H9 (cell line): ENCODE measurements around the gene RRP9. TPM values are rescaled to one million over a fixed set of nuclear protein-coding genes. Genes with fewer than 3 reads are reported as not detected.

Experiments used
- DNase-seq: peaks from one replicate; pipeline ENCODE4 v3.0.0-alpha.2; 2017
- H2AFZ ChIP-seq: one replicate; pipeline ENCODE4 v1.6.1; 2013; ENCODE audit warnings: mild to moderate bottlenecking, low read length, control low read depth, moderate library complexity
- H2AK5ac ChIP-seq: 2 replicates; pipeline ENCODE4 v1.6.1; 2013; ENCODE audit warnings: low read length, control low read depth, mixed read lengths; ENCODE audit not compliant: insufficient read length
- H2BK120ac ChIP-seq: one replicate; pipeline ENCODE4 v1.6.1; 2013; ENCODE audit warnings: low read depth, mild to moderate bottlenecking, low read length, control low read depth, inconsistent platforms; ENCODE audit not compliant: poor library complexity, severe bottlenecking
- H2BK12ac ChIP-seq: 2 replicates; pipeline ENCODE4 v1.6.1; 2013; ENCODE audit warnings: low read length, control low read depth, mixed read lengths, low read depth; ENCODE audit not compliant: insufficient read length
- H2BK15ac ChIP-seq: 2 replicates; pipeline ENCODE4 v1.6.1; 2013; ENCODE audit warnings: low read depth, low read length, control low read depth
- H2BK20ac ChIP-seq: one replicate; pipeline ENCODE4 v1.6.1; 2013; ENCODE audit warnings: low read depth, mild to moderate bottlenecking, low read length, control low read depth, inconsistent platforms; ENCODE audit not compliant: poor library complexity, severe bottlenecking
- H2BK5ac ChIP-seq: 2 replicates; pipeline ENCODE4 v1.6.1; 2013; ENCODE audit warnings: low read length, control low read depth, mixed read lengths; ENCODE audit not compliant: insufficient read length
- H3K14ac ChIP-seq: 2 replicates; pipeline ENCODE4 v1.6.1; 2013; ENCODE audit warnings: low read length, control low read depth; ENCODE audit not compliant: insufficient read depth
- H3K18ac ChIP-seq: 2 replicates; pipeline ENCODE4 v1.6.1; 2013; ENCODE audit warnings: low read depth, mild to moderate bottlenecking, mixed read lengths, low read length, control low read depth; ENCODE audit not compliant: insufficient read length
- H3K23ac ChIP-seq: 2 replicates; pipeline ENCODE4 v1.6.1; 2013; ENCODE audit warnings: low read length, control low read depth, mixed read lengths, low read depth; ENCODE audit not compliant: insufficient read length
- H3K23me2 ChIP-seq: 2 replicates; pipeline ENCODE4 v1.6.1; 2013; ENCODE audit warnings: low read depth, mild to moderate bottlenecking, mixed read lengths, low read length, control low read depth; ENCODE audit not compliant: insufficient read length, poor library complexity, severe bottlenecking
- H3K27ac ChIP-seq: 2 replicates; pipeline ENCODE4 v1.5.1; 2013; ENCODE audit warnings: low read length, control low read depth, mixed read lengths, low read depth; ENCODE audit not compliant: insufficient read length
- H3K27me3 ChIP-seq: 2 replicates; pipeline ENCODE4 v1.6.1; 2013; ENCODE audit warnings: low read length, control low read depth, inconsistent platforms; ENCODE audit not compliant: insufficient read depth
- H3K4ac ChIP-seq: 2 replicates; pipeline ENCODE4 v1.6.1; 2013; ENCODE audit warnings: low read depth, mild to moderate bottlenecking, control low read depth, inconsistent platforms, low read length, moderate library complexity
- H3K4me1 ChIP-seq: 2 replicates; pipeline ENCODE4 v1.6.1; 2013; ENCODE audit warnings: low read length, control low read depth, inconsistent platforms; ENCODE audit not compliant: insufficient read depth
- H3K4me2 ChIP-seq: 2 replicates; pipeline ENCODE4 v1.6.1; 2013; ENCODE audit warnings: low read length, control low read depth, mixed read lengths; ENCODE audit not compliant: insufficient read length, insufficient read depth
- H3K56ac ChIP-seq: 2 replicates; pipeline ENCODE4 v1.6.1; 2013; ENCODE audit warnings: low read depth, mild to moderate bottlenecking, mixed read lengths, low read length, control low read depth; ENCODE audit not compliant: insufficient read length
- H3K79me1 ChIP-seq: 2 replicates; pipeline ENCODE4 v1.6.1; 2013; ENCODE audit warnings: low read depth, mild to moderate bottlenecking, moderate library complexity, low read length, control low read depth, inconsistent platforms; ENCODE audit not compliant: insufficient read depth, poor library complexity, severe bottlenecking
- H3K79me2 ChIP-seq: 2 replicates; pipeline ENCODE4 v1.6.1; 2013; ENCODE audit warnings: low read length, control low read depth, inconsistent platforms; ENCODE audit not compliant: insufficient read depth
- H3K9ac ChIP-seq: 2 replicates; pipeline ENCODE4 v1.6.1; 2013; ENCODE audit warnings: low read length, control low read depth, mixed read lengths; ENCODE audit not compliant: insufficient read length; ENCODE audit errors: extremely low read depth
- H3K9me3 ChIP-seq: one replicate; pipeline ENCODE4 v1.6.1; 2013; ENCODE audit warnings: low read depth, low read length, inconsistent platforms; ENCODE audit not compliant: control insufficient read depth
- H3T11ph ChIP-seq: one replicate; pipeline ENCODE4 v1.6.1; 2013; ENCODE audit warnings: mild to moderate bottlenecking, low read length, control low read depth, inconsistent platforms
- H4K20me1 ChIP-seq: one replicate; pipeline ENCODE4 v1.6.1; 2013; ENCODE audit not compliant: control insufficient read depth, insufficient read length, insufficient read depth
- H4K5ac ChIP-seq: 2 replicates; pipeline ENCODE4 v1.6.1; 2013; ENCODE audit warnings: low read depth, mild to moderate bottlenecking, mixed read lengths, low read length, control low read depth; ENCODE audit not compliant: insufficient read length
- H4K8ac ChIP-seq: replicated peaks from 2 replicates; pipeline ENCODE4 v1.6.1; 2013; ENCODE audit warnings: low read length, control low read depth, mixed read lengths, low read depth; ENCODE audit not compliant: insufficient read length
- H4K91ac ChIP-seq: 2 replicates; pipeline ENCODE4 v1.6.1; 2013; ENCODE audit warnings: low read depth, mild to moderate bottlenecking, moderate library complexity, mixed read lengths, low read length, control low read depth; ENCODE audit not compliant: insufficient read length
- H3K27ac Mint-ChIP-seq, 3 experiments: 2 replicates in 2 of 3; 3 replicates in 1 of 3; pipeline ENCODE4 v1.8.0; 2020 to 2021; ENCODE audit warnings: mixed read lengths in 3 of 3, mild to moderate bottlenecking in 1 of 3, moderate library complexity in 1 of 3
- H3K27me3 Mint-ChIP-seq: 2 replicates; pipeline ENCODE4 v1.8.0; 2021; ENCODE audit warnings: low read depth, mild to moderate bottlenecking, moderate library complexity, mixed read lengths
- H3K36me3 Mint-ChIP-seq, 3 experiments: 2 replicates in 2 of 3; 3 replicates in 1 of 3; pipeline ENCODE4 v1.8.0; 2020 to 2021; ENCODE audit warnings: low read depth in 3 of 3, mixed read lengths in 3 of 3; ENCODE audit not compliant: insufficient read depth in 1 of 3
- H3K4me1 Mint-ChIP-seq, 2 experiments: 2 replicates each; pipeline ENCODE4 v1.8.0; 2020; ENCODE audit warnings: mixed read lengths in 2 of 2
- H3K4me3 Mint-ChIP-seq, 2 experiments: 2 replicates in 1 of 2; 3 replicates in 1 of 2; pipeline ENCODE4 v1.8.0; 2020 to 2021; ENCODE audit warnings: mild to moderate bottlenecking in 2 of 2, mixed read lengths in 2 of 2, moderate library complexity in 1 of 2
- H3K9me3 Mint-ChIP-seq, 2 experiments: 2 replicates in 1 of 2; 3 replicates in 1 of 2; pipeline ENCODE4 v1.8.0; 2020; ENCODE audit warnings: mild to moderate bottlenecking in 2 of 2, mixed read lengths in 2 of 2, moderate library complexity in 1 of 2
- WGBS: extraction: QIAGEN DNeasy Blood & Tissue Kit; methylation state at CpG from one replicate; pipeline ENCODE4 v1.1.7; 2013; ENCODE audit warnings: missing lambda C conversion rate, low lambda C conversion rate, mixed read lengths; ENCODE audit not compliant: insufficient read length; ENCODE audit errors: extremely low coverage; 5-methylcytosine and 5-hydroxymethylcytosine counted together
- total RNA-seq: library from RNA; stranded (reverse); gene quantifications from 2 replicates; pipeline ENCODE4 v1.2.1, GENCODE V29; 2021
- TF ChIP-seq, protein P1 (sequence below): fragments of 200-600 bp; sonication (generic); conservative IDR thresholded peaks from 3 replicates; pipeline ENCODE4 v1.8.0; 2021; ENCODE audit warnings: antibody characterized with exemption, mild to moderate bottlenecking

Gene RRP9
- total RNA-seq, 1 experiment from 2014 or later = 64.0 TPM

DNA sequence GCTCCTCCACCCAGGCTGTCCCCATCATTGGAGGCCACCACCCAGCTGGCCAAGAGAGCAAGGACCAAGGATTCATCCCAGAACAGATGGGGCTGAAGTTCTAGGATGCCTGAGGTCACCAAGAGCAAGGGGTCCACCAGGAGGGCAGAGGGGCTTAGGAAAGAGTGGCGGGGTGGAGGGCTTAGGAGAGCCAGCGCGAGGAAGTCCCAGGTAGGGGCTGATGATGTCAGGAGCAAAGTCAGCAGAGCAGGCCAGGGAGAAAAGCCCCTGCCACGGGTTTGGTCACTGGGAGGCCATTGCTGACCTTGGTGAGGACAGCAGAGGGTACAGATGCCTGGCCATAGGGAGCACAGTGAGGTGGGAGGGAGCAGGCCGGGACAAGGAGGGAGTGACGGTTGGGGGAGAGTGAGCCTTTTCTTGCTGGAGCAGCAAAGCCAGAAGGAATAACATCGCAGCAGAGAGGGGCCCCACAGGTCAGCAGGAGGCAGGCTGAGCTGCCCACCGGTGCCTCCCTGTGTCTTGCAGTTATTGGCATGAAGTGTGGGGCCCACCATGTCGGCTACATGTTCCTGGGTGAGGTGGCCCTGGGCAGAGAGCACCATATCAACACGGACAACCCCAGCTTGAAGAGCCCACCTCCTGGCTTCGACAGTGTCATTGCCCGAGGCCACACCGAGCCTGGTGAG lies 5.7 kb upstream of the RRP9 start:
- H4K20me1 ChIP-seq = peaks cover 6% of the 10 kb centered on the region
- no peak overlapping the region for H3K4me2 ChIP-seq
- no peak overlapping the region for H2BK120ac ChIP-seq
- peaks cover 95% of the 10 kb centered on the region for H3K27me3 Mint-ChIP-seq
- peaks cover 4% of the 10 kb centered on the region for H3K23me2 ChIP-seq
- H3K14ac ChIP-seq = no peak overlapping the region
- H4K5ac ChIP-seq = no peak overlapping the region
- no peak overlapping the region for H3K9ac ChIP-seq
- no CpG with 5 or more reads among the region's 13 CpGs for WGBS
- no peak overlapping the region for H2BK12ac ChIP-seq
- no peak overlapping the region for H3K23ac ChIP-seq
- H2BK20ac ChIP-seq = no peak overlapping the region
- H3K79me1 ChIP-seq = no peaks in the 10 kb centered on the region
- H3K18ac ChIP-seq = no peak overlapping the region
- no peaks in the 10 kb centered on the region for H3K9me3 ChIP-seq
- H3K4me3 Mint-ChIP-seq = no peak overlapping the region
- H3K36me3 Mint-ChIP-seq = no peaks in the 10 kb centered on the region
- H4K91ac ChIP-seq = no peak overlapping the region
- TF ChIP-seq, protein P1, sequence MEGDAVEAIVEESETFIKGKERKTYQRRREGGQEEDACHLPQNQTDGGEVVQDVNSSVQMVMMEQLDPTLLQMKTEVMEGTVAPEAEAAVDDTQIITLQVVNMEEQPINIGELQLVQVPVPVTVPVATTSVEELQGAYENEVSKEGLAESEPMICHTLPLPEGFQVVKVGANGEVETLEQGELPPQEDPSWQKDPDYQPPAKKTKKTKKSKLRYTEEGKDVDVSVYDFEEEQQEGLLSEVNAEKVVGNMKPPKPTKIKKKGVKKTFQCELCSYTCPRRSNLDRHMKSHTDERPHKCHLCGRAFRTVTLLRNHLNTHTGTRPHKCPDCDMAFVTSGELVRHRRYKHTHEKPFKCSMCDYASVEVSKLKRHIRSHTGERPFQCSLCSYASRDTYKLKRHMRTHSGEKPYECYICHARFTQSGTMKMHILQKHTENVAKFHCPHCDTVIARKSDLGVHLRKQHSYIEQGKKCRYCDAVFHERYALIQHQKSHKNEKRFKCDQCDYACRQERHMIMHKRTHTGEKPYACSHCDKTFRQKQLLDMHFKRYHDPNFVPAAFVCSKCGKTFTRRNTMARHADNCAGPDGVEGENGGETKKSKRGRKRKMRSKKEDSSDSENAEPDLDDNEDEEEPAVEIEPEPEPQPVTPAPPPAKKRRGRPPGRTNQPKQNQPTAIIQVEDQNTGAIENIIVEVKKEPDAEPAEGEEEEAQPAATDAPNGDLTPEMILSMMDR = no peak
- no peaks in the 10 kb centered on the region; the same call in 1 of the 2 replicates for H3K27me3 ChIP-seq
- H3K9me3 Mint-ChIP-seq = no peaks in the 10 kb centered on the region
- no peak overlapping the region for H3T11ph ChIP-seq
- DNase-seq = no peak
- H4K8ac ChIP-seq = no peak overlapping the region
- peak overlapping the region in 1 of 3 experiments; percentile 75; a peak in 1 of 7 replicates for H3K27ac Mint-ChIP-seq
- H3K27ac ChIP-seq = no peak overlapping the region
- no peaks in the 10 kb centered on the region for H3K79me2 ChIP-seq
- H2AK5ac ChIP-seq = no peak overlapping the region
- no peak overlapping the region for H2BK5ac ChIP-seq
- no peaks in the 10 kb centered on the region for H3K4me1 ChIP-seq
- H3K56ac ChIP-seq = no peak overlapping the region
- no peak overlapping the region; the same call in 1 of the 2 replicates for H3K4ac ChIP-seq
- peaks cover 3 to 5% of the 10 kb centered on the region in 2 experiments; a peak in 1 of 4 replicates for H3K4me1 Mint-ChIP-seq
- no peak overlapping the region for H2BK15ac ChIP-seq
- H2AFZ ChIP-seq = no peak overlapping the region
